Spleen (tissue), 11 donors: ENCODE measurements around the gene MRPS18A. TPM values are rescaled to one million over a fixed set of nuclear protein-coding genes. Genes with fewer than 3 reads are reported as not detected.
A peak's percentile ranks its signal among the peaks of the same experiment; 100 is the strongest.
"Not testable (repeated sequence)": the region's sequence is repeated elsewhere in the genome, so short reads cannot be mapped to it uniquely, and the experiment has no call there.

Experiments used
- DNase-seq: peaks from one replicate; pipeline ENCODE4 v3.0.0-alpha.2; 2020
- H3K27ac ChIP-seq, 8 donors: fragments of 200-600 bp; sonication (generic) in 7 of 8; 1 replicate in 4 of 8; 2 replicates in 4 of 8; pipeline versions ENCODE4 v1.5.0 to v1.8.0; 2016 to 2021; ENCODE audit warnings: inconsistent platforms in 4 of 8, mild to moderate bottlenecking in 4 of 8, moderate library complexity in 1 of 8
- H3K27me3 ChIP-seq, 7 donors: fragments of 200-600 bp; sonication (generic) in 6 of 7; replicated peaks in 1 of 7; 1 replicate in 4 of 7; 2 replicates in 3 of 7; pipeline versions ENCODE4 v1.5.0 to v1.8.0; 2016 to 2021; ENCODE audit warnings: inconsistent platforms in 3 of 7, mild to moderate bottlenecking in 1 of 7
- H3K36me3 ChIP-seq, 6 donors: fragments of 200-600 bp; sonication (generic) in 5 of 6; 1 replicate in 4 of 6; 2 replicates in 2 of 6; pipeline versions ENCODE4 v1.5.0 to v1.8.0; 2016 to 2021; ENCODE audit warnings: inconsistent platforms in 2 of 6
- H3K4me1 ChIP-seq, 6 donors: fragments of 200-600 bp; sonication (generic) in 5 of 6; 1 replicate in 3 of 6; 2 replicates in 3 of 6; pipeline versions ENCODE4 v1.5.0 to v1.8.0; 2016 to 2021; ENCODE audit warnings: inconsistent platforms in 3 of 6
- H3K4me3 ChIP-seq, 8 donors: fragments of 200-600 bp; sonication (generic) in 7 of 8; 1 replicate in 4 of 8; 2 replicates in 4 of 8; pipeline versions ENCODE4 v1.5.0 to v1.8.0; 2016 to 2021; ENCODE audit warnings: inconsistent platforms in 4 of 8, mild to moderate bottlenecking in 4 of 8, moderate library complexity in 2 of 8
- H3K9me3 ChIP-seq, 8 donors: fragments of 200-600 bp; sonication (generic) in 7 of 8; 1 replicate in 4 of 8; 2 replicates in 4 of 8; pipeline versions ENCODE4 v1.5.0 to v1.8.0; 2016 to 2021; ENCODE audit warnings: inconsistent platforms in 4 of 8
- POLR2A ChIP-seq, 3 donors: fragments of 450-650 bp; IDR thresholded peaks; one replicate each; pipeline ENCODE4 v1.5.1; 2017; ENCODE audit warnings: antibody characterized with exemption in 3 of 3, mild to moderate bottlenecking in 1 of 3
- POLR2AphosphoS5 ChIP-seq, 3 donors: sonication (generic); formaldehyde crosslinking; IDR thresholded peaks; one replicate each; pipeline ENCODE4 v1.5.1; 2017; ENCODE audit warnings: antibody characterized with exemption in 3 of 3
- WGBS, 5 donors: extraction: QIAGEN DNeasy Blood & Tissue Kit in 3 of 5; methylation state at CpG; one replicate each; pipeline versions ENCODE4 v1.1.5 to v1.1.7; 2013 to 2018; 5-methylcytosine and 5-hydroxymethylcytosine counted together
- intact Hi-C: fragments of 100-400 bp; cut with DNase I; formaldehyde crosslinking; loops from one replicate; pipeline ENCODE4 v1.15.0; 2023; ENCODE audit warnings: low total_unique reads
- polyA plus RNA-seq, 3 donors: library from polyadenylated mRNA; stranded (reverse); fragments of 200-250 nt; gene quantifications; one replicate each; pipeline ENCODE4 v1.2.1, GENCODE V29; 2013
- total RNA-seq, 7 donors: library from RNA; depleted of rRNA in 3 of 7; stranded (reverse); fragments of >200 nt in 3 of 7; fragmentation: NEBNext Ultra II Directional in 4 of 7; extraction: Animal tissue kit (Norgen Biotek cat#: 25700) in 4 of 7; gene quantifications; one replicate each; pipeline versions ENCODE4 v1.1.0 to v1.2.1, GENCODE V29; 2016 to 2021
- TF ChIP-seq, protein P1 (sequence below), 11 experiments: fragments of 200-600 bp in 7 of 11; fragments of 450-650 bp in 4 of 11; sonication (generic) in 4 of 11; IDR thresholded peaks in 8 of 11; conservative IDR thresholded peaks in 3 of 11; 1 replicate in 7 of 11; 2 replicates in 4 of 11; pipeline versions ENCODE4 v1.4.0 to v1.8.0; 2016 to 2021; ENCODE audit warnings: antibody characterized with exemption in 11 of 11, inconsistent platforms in 4 of 11, mild to moderate bottlenecking in 1 of 11
- donor health status: healthy with polysubstance abuse.
- donor health status: DM: no; HTN: no; CAD: no; lungs with moderate emphysema.
- donor health status: DM: no; HTN: no; CAD: no.
- donor health status: Bipolar disorder and iron deficiency.
- donor health status: healthy.
- donor health status: DM: no; HTN: no; CAD: no.
- donor health status: DM: yes; HTN: yes; CAD: no.

Gene MRPS18A
- total and polyA plus RNA-seq, 10 donors, result 28.0 to 48.6 (median 31.5) TPM

DNA sequence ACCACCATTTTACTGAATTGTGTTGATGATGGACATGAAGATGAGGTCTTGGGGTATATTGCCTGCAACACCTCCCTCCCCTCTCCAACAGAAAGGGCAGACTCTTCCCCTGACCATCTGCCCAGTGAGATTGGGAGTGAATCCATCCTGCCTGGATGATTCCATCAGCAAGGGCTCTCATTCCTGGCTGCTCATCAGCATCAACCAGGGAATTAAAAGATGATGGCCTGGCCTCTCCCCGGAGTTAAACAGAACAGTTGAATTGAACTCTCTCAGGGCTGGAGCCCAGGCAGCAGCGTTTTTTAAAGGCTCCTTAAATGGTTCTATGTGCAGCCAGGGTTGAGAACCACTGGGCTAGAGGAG lies 14.6 kb upstream of the MRPS18A start:
- Histone ChIP-seq H3K36me3 (no peaks in the 10 kb centered on the region), H3K9me3 (no peaks in the 10 kb centered on the region), H3K4me1 (peaks cover 17 to 81% (median 53%) of the 10 kb centered on the region in 6 donors), H3K27me3 (peaks cover 0 to 23% (median 0%) of the 10 kb centered on the region in 7 donors), H3K4me3 (no peak overlapping the region), H3K27ac (peak overlapping the region in 7 of 8 donors; percentile 52 to 76 (median 64))
- TF ChIP-seq POLR2AphosphoS5 (IDR thresholded peaks at IDR 0.05) (no peak), POLR2A (IDR thresholded peaks at IDR 0.05) (no peak)
- TF ChIP-seq, protein P1, sequence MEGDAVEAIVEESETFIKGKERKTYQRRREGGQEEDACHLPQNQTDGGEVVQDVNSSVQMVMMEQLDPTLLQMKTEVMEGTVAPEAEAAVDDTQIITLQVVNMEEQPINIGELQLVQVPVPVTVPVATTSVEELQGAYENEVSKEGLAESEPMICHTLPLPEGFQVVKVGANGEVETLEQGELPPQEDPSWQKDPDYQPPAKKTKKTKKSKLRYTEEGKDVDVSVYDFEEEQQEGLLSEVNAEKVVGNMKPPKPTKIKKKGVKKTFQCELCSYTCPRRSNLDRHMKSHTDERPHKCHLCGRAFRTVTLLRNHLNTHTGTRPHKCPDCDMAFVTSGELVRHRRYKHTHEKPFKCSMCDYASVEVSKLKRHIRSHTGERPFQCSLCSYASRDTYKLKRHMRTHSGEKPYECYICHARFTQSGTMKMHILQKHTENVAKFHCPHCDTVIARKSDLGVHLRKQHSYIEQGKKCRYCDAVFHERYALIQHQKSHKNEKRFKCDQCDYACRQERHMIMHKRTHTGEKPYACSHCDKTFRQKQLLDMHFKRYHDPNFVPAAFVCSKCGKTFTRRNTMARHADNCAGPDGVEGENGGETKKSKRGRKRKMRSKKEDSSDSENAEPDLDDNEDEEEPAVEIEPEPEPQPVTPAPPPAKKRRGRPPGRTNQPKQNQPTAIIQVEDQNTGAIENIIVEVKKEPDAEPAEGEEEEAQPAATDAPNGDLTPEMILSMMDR (IDR thresholded peaks at IDR 0.05 in 8 of 11, conservative IDR thresholded peaks at IDR 0.05 in 3 of 11), result no peak
- no peak for DNase-seq
- 38 to 65% (median 52%) methylated on average over 2 of the region's 2 CpGs for WGBS, 5 donors
- intact Hi-C loops, result no loop called here

DNA sequence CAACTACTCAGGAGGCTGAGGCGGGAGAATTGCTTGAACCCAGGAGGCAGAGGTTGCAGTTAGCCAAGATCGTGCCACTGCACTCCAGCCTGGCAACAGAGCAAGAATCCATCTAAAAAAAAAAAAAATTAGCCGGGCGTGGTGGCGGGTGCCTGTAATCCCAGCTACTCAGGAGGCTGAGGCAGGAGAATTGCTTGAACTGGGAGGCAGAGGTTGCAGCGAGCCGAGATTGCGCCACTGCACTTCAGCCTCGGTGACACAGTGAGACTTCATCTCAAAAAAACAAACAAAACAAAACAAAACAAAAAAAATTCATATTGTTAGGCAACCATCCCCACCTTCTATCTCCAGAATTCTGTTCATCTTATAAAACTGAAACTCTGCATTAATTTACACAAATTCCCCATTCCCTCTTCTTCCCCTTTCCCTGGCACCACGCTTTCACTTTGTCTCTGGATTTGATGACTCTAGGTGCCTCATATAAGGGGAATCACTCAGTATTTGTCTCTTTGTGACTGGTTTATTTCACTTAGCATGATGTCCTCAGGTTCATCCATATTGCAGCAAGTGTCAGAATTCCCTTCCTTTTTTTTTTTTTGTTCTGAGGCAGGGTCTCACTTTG lies 13.5 kb upstream of the MRPS18A start:
- Histone ChIP-seq H3K27me3 (peaks cover 0 to 23% (median 0%) of the 10 kb centered on the region in 7 donors), H3K27ac (peak overlapping the region in 5 of 8 donors; percentile 16 to 76 (median 68)), H3K4me1 (peaks cover 10 to 70% (median 42%) of the 10 kb centered on the region in 6 donors)
- H3K9me3 ChIP-seq, H3K4me3 ChIP-seq, DNase-seq, H3K36me3 ChIP-seq, intact Hi-C loops: not testable (repeated sequence)
- WGBS, 5 donors, result 80 to 94% (median 89%) methylated on average over 10 of the region's 10 CpGs

DNA sequence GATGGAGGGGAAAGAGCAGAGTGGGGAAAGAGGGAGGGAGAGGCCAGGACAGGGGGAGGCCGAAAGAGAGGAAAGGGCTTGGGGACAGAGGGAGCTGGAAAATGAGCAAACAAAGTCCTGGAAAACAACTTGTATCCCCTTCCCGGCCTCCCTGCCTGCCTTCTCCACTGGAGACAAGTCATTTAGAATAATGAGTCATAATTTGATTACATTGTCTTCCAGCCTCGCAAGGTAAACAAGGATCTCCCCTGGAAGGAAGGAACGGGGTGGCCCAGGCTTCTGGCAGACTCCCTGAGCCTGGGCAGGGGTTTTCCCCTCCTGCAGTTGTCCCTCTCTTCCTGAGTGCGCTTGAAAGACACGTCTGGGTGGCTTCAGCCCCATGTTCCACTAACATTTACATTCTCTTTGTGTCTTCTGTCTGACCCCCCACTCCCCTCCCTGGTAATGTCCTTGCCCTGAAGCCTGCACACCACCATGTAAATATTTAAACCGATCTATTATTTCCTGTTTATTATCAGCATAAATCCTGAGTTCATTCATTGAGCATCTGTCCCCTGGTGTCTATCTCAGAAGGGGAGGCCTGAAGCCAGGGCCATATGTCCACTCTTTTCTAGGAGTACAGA lies 12.1 kb upstream of the MRPS18A start:
- peaks cover 0 to 56% (median 28%) of the 10 kb centered on the region in 6 donors for H3K4me1 ChIP-seq
- no peak for DNase-seq
- TF ChIP-seq POLR2A (IDR thresholded peaks at IDR 0.05), result no peak
- TF ChIP-seq, protein P1 (IDR thresholded peaks at IDR 0.05 in 8 of 11, conservative IDR thresholded peaks at IDR 0.05 in 3 of 11), result no peak
- no peak for TF ChIP-seq POLR2AphosphoS5 (IDR thresholded peaks at IDR 0.05)
- no peaks in the 10 kb centered on the region for H3K9me3 ChIP-seq
- peak overlapping the region in 5 of 8 donors; percentile 36 to 76 (median 41) for H3K27ac ChIP-seq
- intact Hi-C loops, result no loop called here
- no peak overlapping the region for H3K4me3 ChIP-seq
- H3K27me3 ChIP-seq, result peaks cover 0 to 23% (median 0%) of the 10 kb centered on the region in 7 donors
- 42 to 70% (median 65%) methylated on average over 6 to 7 of the region's 7 CpGs for WGBS, 5 donors
- H3K36me3 ChIP-seq, result no peaks in the 10 kb centered on the region

DNA sequence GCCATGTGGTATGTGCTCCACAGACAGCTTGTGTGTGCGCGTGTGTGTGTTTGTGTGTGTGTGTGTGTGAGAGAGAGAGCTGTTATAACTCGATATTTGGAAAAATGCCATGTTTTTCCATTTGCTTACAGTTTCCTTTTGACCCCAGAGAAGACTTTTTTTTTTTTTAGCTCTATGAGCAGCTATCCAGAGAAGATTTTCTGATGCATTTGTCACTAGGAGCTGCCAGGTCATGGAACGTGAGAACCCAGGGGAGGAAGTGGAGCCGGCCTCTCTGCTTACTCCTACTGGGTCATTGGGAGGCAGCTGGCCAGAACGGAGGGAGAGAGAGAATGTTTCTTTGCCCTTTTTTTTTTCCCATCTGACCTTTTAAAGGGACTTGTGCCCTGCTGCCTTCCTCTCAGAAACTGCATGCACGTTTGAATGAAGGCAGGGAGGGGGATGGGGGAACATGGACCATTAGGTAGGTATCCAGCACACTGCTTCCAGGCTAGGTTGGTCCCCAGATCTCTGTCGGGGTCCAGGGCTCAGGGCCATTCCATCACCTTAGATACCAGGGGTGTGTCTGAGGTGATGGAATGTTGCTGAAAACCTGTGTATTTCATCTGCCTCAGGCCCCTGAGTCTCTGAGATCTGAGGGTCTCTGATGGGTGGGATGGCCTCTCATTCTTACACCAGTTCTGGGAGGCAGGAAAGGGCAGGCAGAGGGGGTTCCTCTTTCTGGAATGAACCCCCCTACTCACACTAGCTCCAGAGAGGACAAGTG lies 11.2 kb upstream of the MRPS18A start:
- Histone ChIP-seq H3K4me3 (no peak overlapping the region), H3K4me1 (peaks cover 0 to 47% (median 19%) of the 10 kb centered on the region in 6 donors), H3K27ac (peak overlapping the region in 5 of 8 donors; percentile 36 to 76 (median 41)), H3K27me3 (peaks cover 0 to 23% (median 0%) of the 10 kb centered on the region in 7 donors), H3K9me3 (no peaks in the 10 kb centered on the region), H3K36me3 (no peaks in the 10 kb centered on the region)
- WGBS, 5 donors, result 38 to 60% (median 48%) methylated on average over 8 of the region's 8 CpGs
- TF ChIP-seq POLR2AphosphoS5 (IDR thresholded peaks at IDR 0.05), result peak in 1 of 3 donors; percentile 44
- TF ChIP-seq, protein P1 (IDR thresholded peaks at IDR 0.05 in 8 of 11, conservative IDR thresholded peaks at IDR 0.05 in 3 of 11), result no peak
- intact Hi-C loops, result no loop called here
- no peak for DNase-seq
